Left ventricle myocardium inferior (tissue), 1 donor: ENCODE results near the gene VSTM2B. TPM values are rescaled to one million over a fixed set of nuclear protein-coding genes. Genes with fewer than 3 reads are reported as not detected.

ENCODE experiments used
- DNase-seq: peaks from one replicate; pipeline ENCODE4 v3.0.0-alpha.2; 2020
- H3K27ac ChIP-seq: fragments of 200-600 bp; replicated peaks from 2 replicates; pipeline ENCODE4 v1.8.0; 2021
- H3K27me3 ChIP-seq: fragments of 200-600 bp; 2 replicates; pipeline ENCODE4 v1.8.0; 2021; ENCODE audit warnings: low read depth
- H3K36me3 ChIP-seq: fragments of 200-600 bp; 2 replicates; pipeline ENCODE4 v1.8.0; 2021
- H3K4me1 ChIP-seq: fragments of 200-600 bp; 2 replicates; pipeline ENCODE4 v1.8.0; 2021
- H3K4me3 ChIP-seq: fragments of 200-600 bp; 2 replicates; pipeline ENCODE4 v1.8.0; 2021; ENCODE audit warnings: mild to moderate bottlenecking, moderate library complexity
- H3K9me3 ChIP-seq: fragments of 200-600 bp; replicated peaks from 2 replicates; pipeline ENCODE4 v1.8.0; 2021
- intact Hi-C: fragments of 100-400 bp; cut with micrococcal nuclease; formaldehyde crosslinking; loops from one replicate; pipeline ENCODE4 v1.11.0; 2022
- total RNA-seq: library from RNA; stranded (reverse); fragmentation: NEBNext Ultra II Directional; extraction: Animal tissue kit (Norgen Biotek cat#: 25700); gene quantifications from one replicate; pipeline ENCODE4 v1.2.1, GENCODE V29; 2021
- TF ChIP-seq, protein P1 (sequence below): fragments of 200-600 bp; IDR thresholded peaks from 2 replicates; pipeline ENCODE4 v1.8.0; 2021; ENCODE audit warnings: antibody characterized with exemption, mild to moderate bottlenecking, borderline replicate concordance
- donor health status: DM: no; HTN: yes; CAD: no; lungs with severe emphysema.

VSTM2B gene
- total RNA-seq, 1 donor from 2014 or later = not detected

DNA sequence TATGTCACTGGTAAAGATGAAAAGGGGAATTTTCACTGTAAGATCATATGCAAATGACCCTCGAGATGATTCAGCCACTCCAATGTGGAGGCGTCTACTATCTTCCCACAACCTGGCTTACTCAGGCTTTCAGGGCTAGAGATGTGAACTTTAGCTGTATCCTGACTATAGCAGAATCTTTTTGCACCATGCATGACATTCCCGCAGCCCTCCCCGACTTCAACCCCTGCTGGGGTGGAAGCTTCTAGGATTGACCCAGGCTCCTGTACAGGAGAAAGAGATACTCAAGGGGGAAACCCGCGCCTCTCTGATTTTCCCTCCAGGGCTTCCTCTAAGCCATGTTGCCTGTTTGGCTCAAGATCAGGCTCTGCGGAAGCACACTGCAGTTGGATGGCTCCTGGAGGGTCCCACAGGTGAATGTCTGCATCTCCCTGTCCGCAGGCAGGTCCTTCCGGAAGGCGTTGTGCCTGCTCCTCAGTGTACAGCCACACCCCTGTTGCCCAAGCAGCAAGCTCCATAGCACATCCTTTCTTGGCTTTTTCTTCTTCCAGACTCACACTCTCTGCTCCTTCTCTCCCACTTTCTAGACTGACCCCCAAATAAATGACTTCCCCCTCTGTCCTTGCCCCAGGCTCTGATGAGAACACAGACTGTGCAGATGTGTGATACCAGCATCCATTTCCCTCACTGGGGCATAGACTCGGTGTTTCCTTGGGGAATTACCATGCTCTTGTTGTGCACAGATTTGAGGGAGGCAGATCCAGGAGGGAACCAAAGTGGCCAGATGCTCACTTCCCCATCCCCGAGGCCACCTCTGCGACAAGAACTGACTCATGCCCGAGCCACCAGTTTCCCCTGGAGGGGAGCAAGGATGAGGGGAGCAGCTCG lies 51.2 kb downstream of the VSTM2B start:
- DNase-seq = no peak
- Histone ChIP-seq H3K4me3 (no peak overlapping the region), H3K27me3 (peaks cover 99% of the 10 kb centered on the region), H3K4me1 (no peaks in the 10 kb centered on the region), H3K27ac (no peak overlapping the region), H3K9me3 (peaks cover 4% of the 10 kb centered on the region), H3K36me3 (no peaks in the 10 kb centered on the region)
- intact Hi-C loops = no loop called here
- TF ChIP-seq, protein P1, sequence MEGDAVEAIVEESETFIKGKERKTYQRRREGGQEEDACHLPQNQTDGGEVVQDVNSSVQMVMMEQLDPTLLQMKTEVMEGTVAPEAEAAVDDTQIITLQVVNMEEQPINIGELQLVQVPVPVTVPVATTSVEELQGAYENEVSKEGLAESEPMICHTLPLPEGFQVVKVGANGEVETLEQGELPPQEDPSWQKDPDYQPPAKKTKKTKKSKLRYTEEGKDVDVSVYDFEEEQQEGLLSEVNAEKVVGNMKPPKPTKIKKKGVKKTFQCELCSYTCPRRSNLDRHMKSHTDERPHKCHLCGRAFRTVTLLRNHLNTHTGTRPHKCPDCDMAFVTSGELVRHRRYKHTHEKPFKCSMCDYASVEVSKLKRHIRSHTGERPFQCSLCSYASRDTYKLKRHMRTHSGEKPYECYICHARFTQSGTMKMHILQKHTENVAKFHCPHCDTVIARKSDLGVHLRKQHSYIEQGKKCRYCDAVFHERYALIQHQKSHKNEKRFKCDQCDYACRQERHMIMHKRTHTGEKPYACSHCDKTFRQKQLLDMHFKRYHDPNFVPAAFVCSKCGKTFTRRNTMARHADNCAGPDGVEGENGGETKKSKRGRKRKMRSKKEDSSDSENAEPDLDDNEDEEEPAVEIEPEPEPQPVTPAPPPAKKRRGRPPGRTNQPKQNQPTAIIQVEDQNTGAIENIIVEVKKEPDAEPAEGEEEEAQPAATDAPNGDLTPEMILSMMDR = no peak

DNA sequence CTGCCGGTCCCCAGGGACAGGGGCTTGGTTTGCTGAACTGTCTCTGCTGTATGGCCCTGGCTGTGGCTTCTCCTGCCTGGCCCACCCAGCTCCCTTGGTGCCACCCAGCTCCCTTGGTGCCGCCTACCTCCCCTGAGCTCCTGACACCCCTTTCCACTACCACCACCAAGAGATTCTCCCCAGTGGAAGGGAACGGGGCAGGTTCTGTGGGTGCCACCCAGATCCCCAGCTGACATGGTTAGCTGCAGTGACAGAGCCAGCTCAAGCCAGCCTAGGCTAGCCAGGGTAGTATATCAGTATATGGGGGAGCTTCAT lies 51.8 kb downstream of the VSTM2B start:
- intact Hi-C loops = no loop called here
- no peak overlapping the region for H3K4me3 ChIP-seq
- peaks cover 99% of the 10 kb centered on the region for H3K27me3 ChIP-seq
- TF ChIP-seq, protein P1 = no peak
- H3K27ac ChIP-seq = no peak overlapping the region
- no peak for DNase-seq
- H3K36me3 ChIP-seq = no peaks in the 10 kb centered on the region
- no peaks in the 10 kb centered on the region for H3K4me1 ChIP-seq
- peaks cover 4% of the 10 kb centered on the region for H3K9me3 ChIP-seq

DNA sequence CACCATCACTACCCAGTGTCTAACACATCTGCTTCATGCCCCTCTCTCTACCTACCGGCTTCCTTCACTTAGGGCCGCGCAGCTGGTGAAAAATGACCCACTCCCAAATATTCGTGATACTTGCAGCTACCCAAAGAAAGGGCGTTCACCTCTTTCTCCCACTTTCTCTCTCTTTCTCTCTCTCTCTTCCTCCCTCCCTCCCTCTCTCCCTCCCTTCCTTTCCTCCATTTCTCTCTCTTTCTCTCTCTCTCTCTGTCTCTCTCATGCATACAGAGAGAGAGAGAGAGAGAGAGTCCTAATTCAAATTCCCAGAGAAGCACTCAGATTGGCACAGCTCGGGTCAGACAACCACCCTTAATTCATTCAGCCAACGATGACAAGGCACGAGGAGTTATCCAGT lies 52.6 kb downstream of the VSTM2B start:
- Histone ChIP-seq H3K36me3 (no peaks in the 10 kb centered on the region), H3K9me3 (peaks cover 4% of the 10 kb centered on the region), H3K4me1 (no peaks in the 10 kb centered on the region), H3K27me3 (peaks cover 99% of the 10 kb centered on the region), H3K27ac (no peak overlapping the region), H3K4me3 (no peak overlapping the region)
- TF ChIP-seq, protein P1 = no peak
- intact Hi-C loops = no loop called here
- no peak for DNase-seq

DNA sequence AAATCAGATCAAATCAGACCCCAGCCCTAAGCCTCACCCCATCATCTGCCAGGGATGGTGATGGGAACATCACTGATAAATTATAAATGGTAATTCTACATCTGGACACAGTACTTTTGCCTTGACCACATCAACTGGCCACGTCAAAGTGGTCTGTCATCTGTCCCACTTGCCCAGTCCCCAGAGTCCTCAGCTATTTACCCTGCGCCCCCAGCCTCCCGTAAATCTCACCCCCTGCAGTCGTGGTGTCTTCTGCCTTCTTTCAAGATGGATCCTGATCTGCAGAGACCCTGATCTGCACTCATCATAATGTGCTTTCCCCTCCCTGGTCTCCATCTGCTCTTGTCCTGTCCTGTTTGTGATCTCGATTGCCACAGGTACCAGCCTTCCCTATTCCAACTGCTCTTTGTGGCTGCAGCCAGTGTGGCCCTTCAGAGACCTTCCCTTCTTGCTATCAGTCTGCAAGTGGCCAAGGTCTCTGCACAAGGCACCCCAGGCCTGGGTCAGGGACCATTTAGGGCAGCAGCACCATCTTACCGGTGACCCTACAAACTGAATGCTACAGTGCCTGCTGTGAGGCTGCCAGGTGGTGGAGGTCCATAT lies 53.6 kb downstream of the VSTM2B start:
- Histone ChIP-seq H3K9me3 (peaks cover 4% of the 10 kb centered on the region), H3K27ac (no peak overlapping the region), H3K4me1 (no peaks in the 10 kb centered on the region), H3K27me3 (peaks cover 90% of the 10 kb centered on the region), H3K36me3 (no peaks in the 10 kb centered on the region), H3K4me3 (no peak overlapping the region)
- TF ChIP-seq, protein P1 = no peak
- intact Hi-C loops = no loop called here
- no peak for DNase-seq

DNA sequence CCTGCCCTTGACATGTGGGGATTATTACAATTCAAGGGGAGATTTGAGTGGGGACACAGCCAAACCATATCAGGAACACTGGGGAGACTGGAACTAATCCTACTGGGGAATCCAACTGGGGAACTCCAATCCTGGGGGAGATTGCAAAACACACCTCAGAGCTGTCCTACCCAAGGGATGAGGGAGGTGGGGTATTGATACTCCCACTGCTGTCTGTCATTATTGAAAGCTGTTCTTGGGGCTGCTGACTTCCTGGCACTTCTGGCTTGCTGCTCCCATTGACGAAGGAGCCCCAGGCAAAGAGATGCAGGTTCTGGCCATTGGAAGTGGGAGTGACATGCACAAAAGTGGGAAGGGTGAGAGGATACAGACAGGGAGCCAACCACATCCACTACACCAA lies 55.6 kb downstream of the VSTM2B start:
- Histone ChIP-seq H3K4me3 (no peak overlapping the region), H3K27me3 (peaks cover 70% of the 10 kb centered on the region), H3K27ac (no peak overlapping the region), H3K36me3 (no peaks in the 10 kb centered on the region), H3K4me1 (no peaks in the 10 kb centered on the region), H3K9me3 (peaks cover 17% of the 10 kb centered on the region)
- TF ChIP-seq, protein P1 = no peak
- intact Hi-C loops = no loop called here
- DNase-seq = no peak
